Superior temporal gyrus (tissue), 1 donor: ENCODE results near the gene CDK17.

ENCODE experiments used
- DNase-seq: peaks from one replicate; pipeline ENCODE4 v3.0.0-alpha.2; 2016; ENCODE audit errors: extremely low spot score

Gene CDK17

DNA sequence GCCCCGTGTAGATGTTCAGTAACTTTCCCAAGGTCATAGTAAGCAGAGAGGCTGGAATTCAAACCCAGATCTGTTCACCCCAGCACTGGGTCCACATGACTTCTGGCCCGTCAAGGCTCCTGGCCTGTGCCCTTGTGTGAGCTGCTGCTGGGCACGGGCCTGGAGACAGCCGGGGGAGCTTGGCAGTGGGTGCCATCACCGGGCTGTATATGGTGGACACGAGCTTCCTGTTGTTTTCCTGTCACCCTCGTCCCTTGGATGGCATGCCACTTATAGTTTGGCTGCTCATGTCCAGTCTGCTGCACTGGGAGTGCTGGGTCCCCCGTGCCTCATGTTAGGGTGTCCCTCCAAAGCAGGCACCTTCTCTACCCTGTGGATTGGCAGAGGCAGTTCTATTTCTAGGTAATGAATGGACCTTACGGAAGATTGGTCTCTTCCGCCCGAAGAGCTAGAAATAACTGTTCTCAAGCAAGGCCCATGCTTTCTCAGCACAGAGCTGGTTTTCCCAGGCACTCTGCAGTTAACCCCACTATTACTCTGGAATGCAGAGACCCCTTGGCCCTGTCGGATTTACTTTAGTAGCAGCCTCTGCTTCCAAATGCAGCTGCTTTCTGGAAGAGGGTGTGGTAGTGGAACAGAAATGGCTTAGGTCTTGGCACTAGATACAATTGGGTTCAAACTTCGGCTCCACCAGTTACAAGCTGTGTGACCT lies 161.7 kb downstream of the CDK17 start:
- DNase-seq = no peak

DNA sequence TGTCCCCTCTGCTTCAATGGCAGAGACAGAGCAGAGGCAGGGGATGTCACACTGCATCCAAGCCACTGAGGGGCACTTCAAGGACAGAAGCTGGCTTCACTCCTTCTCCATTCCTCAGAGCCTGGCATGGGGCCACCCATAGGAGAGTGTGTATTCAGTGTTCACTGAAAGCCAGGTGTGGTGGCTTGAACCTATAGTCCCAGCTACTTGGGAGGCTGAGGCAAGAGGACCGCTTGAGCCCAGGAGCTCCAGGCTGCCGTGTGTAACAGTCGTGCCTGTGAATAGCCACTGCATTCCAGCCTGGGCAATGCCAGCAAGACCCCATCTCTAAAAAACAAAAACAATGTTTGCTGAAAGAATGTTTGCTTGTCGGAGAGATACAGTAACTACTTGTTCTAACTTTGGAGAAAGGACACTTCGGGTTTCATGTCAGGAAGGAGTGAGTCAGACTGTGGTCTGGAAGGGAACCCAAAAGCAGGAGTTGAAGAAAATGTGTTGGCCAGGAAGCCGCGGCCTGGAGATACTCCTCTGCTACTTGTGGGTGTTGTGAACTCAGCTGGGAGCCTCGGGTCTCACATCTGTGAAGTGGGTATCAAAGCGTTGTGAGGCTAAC lies 162.7 kb downstream of the CDK17 start:
- no peak for DNase-seq

DNA sequence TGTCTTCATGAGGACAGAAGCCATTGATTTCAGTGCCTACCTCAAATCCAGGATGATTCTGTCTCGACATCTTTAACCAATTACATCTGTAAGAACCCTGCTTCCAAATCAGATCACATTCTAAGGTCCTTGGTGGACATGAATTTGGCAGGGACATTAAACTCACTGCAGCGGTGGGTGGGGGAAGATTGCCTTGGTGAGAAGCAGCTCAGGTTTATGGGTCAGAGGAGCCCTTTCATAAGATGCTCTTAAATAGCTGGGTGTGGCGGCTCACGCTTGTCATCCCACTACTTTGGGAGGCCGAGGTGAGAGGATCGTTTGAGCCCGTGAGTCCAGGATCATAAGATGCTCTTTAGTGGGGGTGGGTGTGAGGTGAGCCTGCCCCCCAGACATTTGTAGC lies 163.2 kb downstream of the CDK17 start:
- no peak for DNase-seq

DNA sequence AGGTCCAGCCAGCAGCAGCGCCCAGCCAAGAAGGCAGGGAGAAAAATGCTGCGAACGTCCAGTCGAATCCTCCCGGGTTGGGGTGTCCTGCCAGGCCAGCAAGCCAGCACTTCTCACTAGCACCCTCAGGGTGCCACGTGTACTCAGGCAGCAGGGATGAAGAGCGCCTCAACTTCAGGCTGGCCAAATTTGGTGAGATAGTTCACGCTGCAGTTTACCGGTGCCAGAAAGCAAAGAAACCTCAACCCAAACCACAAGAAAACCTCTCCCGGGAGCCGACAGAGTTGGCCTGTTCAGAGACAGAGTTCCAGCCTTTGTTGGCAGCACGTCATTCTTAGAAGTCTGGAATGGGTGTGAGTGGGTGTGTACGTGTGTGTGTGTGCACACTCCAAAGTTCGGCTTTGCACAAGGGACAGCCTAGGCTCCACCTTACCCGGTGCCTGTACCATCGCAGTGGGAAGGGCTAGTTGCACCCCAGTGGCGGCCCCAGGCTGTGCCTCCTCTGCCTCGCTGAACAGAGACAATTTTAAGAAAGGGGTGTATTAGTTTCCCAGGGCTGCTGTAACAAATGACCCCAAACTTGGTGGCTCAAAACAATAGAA lies 163.9 kb downstream of the CDK17 start:
- DNase-seq = no peak

DNA sequence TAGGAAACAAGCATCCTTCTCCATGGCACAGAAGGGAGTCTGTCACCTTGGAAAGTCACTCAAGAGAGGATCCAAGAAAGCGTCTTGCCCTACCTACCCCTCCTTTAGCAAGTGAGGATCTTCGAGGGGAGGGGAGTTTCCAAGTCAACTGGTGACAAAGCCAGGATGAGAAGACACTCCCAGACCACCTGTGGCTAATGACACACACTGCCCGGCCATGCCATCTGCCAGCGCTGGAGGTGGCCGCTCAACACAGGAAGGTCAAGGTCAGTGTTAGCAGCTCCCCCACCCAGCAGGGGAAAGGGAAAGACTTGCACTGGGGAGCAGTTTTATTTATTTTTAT lies 164.8 kb downstream of the CDK17 start:
- no peak for DNase-seq

DNA sequence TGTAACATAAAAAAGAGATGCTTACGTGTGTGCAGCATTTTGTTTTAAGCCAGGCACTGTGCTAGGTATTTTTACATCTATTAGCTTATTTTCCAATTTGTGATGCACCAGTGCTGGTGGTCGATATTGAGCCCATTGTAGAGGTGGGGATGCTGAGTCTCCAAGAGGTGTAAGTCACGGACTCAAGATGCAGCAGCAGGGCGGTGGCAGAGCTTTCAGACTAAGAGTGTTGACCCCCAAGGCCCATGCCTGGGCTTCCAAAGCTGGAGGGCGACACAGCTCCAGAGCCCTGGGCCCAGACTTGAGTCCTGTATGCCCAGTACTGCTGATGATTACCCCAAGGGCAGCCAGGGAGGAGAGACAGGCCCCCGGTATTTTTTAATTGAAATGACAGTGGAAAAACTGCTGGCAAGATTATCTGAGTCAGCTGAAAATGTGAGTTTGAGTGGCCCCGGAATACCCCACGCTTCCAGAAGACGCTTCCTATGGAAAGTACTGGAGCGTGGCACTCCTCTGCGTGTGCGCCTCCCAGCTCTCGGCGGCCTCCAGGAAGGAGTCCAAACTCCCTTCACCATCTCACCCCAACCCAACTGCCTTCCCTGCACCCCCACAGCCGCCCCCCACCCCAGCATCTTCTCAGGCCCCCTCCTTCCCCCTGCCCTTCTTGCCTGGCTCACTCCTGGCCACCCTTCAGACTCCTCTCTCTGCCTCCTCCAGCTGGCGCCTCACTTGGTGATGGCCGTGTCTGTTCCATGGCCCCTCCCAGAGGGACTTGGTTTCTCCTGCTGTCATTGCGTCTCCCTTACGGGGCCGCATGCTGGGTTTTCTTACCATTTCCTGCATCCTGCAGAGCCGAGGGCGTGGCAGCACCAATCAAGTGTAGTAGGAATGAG lies 165.4 kb downstream of the CDK17 start:
- no peak for DNase-seq

DNA sequence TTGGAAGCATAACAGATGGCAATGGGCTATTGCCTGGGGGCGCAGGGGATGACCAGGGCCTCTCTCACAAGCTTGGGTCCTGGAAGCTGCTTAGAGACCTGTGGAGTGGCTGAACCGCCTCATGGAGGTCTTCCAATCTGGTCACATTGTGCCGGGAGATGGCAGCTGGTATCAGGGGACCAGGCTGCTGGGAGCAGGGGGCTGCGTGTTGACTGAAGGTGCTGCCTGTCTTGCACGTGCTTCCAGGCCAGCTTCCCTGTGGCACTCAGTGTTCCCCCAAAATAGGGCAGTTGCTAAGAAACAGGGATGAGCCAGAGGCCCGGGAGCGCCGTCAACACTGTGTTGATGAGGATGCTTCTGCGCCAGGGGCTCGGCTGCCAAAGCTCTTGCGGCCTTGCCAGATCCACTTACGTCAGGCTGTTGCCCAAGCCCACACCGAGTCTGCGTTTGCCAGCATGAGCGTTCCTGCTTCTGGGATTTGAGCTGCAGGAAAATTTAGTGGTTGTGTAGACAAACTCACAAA lies 166.2 kb downstream of the CDK17 start:
- DNase-seq = peak; percentile 96

DNA sequence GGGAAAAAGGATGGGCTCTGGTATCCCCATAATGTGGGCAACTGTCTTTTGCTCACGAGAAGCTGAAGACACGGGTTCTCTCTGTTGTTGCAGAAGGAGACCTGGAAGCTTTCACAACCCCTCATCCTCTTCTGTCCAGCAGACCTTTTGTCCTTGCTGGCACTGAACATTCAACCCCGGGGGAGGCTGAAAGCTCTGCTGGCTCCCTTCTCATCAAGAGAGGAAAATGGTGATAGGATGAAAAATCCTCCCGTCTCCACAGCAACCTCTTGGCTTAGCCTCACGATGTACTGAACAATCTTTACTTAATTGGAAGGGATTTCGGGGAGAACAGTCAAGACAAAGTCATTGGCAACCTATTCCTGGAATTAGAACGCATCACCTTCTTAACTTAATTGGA lies 167.1 kb downstream of the CDK17 start:
- DNase-seq = peak; percentile 66

DNA sequence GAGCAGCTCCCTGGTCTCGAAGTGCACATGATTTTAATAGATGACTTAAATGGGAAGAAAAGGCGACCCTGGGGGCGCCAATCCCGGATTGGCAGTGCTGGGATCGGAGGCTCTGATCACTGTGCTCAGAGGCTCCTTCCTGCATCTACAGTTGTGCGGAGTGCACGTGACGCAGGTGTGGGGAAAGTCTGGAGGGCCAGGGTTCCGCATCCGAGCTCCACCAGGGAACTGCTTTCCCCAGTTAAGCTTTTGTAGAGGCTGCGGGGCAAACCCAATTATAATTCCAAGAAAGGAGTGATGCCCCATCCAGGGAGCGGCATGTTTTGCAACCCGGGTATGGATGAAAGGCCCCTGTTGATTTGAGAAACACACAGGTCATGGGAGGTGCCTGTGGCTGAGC lies 169.6 kb downstream of the CDK17 start:
- DNase-seq = no peak

DNA sequence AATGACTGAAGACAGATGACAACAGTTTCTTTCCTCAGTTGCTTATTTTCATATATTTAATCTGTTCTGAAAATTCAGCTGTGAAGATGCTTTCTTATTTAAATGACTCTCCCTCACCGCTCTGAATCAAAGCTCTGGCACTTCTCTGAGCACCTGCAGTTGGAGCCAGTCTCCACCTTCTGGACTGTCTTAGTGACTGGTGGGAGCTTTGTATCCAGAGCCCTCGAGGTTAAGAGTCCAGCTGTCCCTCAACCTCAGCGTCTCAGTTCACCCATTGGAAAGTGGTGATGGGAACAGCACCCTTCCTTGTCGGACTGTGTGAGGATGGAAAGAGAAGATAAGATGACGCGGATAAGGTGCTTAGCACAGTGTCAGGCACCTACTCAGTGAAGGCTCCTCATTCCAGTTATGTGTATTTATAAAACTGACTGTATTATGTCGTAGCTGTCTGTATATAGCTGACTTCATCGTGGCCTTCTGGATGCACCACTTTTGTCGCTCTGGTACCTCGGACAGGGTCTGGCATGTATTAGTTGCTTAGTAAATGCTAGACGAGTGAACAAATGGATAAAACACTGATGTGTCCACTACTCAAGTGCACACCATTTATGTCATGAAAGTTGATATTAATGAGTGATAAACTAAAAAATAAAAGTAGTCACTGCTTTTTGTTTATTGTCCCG lies 171.5 kb downstream of the CDK17 start:
- DNase-seq = no peak
